Forelimb muscle (tissue), 1 donor: Measurements from ENCODE around the gene ACBD4. TPM values are rescaled to one million over a fixed set of nuclear protein-coding genes. Genes with fewer than 3 reads are reported as not detected.
"Not testable (repeated sequence)": the region's sequence is repeated elsewhere in the genome, so short reads cannot be mapped to it uniquely, and the experiment has no call there.

Experiments
- DNase-seq: peaks from one replicate; pipeline ENCODE4 v3.0.0-alpha.2; 2013; ENCODE audit warnings: low read depth
- polyA plus RNA-seq: library from polyadenylated mRNA; unstranded; fragments of 120-200 nt; gene quantifications from one replicate; pipeline ENCODE4 v1.2.1, GENCODE V29; 2013; ENCODE audit not compliant: insufficient read length

The ACBD4 gene
- polyA plus RNA-seq, 1 donor = 4.9 TPM

DNA sequence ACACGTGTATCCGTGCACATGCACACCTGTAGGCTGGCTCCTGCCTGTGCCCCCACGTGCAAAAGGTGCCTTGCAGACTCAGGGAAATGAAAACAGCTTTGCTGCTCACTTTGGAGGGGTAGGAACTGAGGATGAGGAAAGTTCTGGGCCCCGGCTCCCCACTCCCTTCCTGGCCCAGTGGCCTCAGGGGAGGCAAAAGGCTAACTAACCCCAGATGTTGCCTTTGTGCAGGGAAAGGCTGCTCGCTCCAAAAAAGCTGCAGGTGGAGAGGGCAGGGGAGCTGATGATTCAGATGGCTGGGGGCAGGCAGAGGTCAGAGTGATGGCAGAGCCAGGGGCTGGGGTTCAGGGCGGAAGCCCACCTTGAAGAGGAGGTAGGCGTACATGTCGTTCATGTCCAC lies 15.5 kb upstream of the ACBD4 start:
- DNase-seq = no peak

GRCh38 chr17:45120558-45120957 lies 14.9 kb upstream of the ACBD4 start:
- DNase-seq = no peak

DNA sequence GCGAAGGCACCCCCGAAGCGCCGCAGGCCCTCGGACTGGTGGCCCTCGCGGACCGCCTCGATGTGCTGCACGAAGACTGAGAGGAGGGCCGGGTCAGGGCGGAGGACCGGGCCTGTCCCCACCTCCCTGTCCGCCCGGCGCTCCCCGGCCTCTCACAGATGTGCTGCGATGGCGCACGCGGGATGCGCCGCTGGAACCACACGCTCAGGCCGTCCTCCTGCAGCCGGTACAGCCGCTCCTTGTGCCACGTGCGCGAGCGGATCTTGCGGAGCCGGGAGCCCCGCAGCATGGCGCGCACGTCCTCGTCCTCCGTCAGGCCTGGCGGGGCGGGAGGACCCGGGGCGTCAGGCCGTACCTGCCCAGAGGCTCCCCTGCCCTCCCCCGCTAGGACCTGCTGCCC lies 14.4 kb upstream of the ACBD4 start:
- DNase-seq = no peak

DNA sequence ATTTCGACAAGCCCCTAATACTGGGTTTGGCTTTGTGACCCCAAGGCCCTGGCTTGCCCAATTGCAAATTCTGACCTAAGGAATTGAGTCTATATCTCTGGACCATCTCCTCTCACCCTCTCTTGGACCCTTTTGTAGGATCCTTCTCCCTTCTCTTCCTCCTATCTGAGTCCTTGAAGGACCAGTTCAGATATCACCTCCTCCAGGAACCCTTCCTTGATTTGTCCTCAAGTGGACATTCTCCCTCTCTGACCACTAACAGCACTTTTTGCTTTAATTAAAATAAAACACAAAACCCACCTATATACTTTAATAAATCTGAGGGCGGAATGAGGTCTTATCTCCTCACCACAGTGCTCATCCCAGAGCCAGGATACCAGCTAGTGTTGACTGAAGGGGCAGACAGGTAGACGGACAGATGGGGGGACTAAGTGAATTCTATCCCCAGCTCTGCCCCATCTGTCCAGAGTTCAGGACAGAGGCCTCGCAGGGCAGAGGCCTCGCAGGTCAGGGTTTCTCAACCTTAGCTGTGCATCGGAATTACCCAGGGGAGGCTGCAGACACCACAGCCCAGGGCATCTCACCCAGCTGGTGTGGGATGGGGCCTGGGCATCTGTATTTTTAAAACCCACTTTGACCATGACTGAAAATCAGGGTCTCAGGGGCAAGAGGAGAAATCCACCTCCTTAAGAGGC lies 12.3 kb upstream of the ACBD4 start:
- no peak for DNase-seq

DNA sequence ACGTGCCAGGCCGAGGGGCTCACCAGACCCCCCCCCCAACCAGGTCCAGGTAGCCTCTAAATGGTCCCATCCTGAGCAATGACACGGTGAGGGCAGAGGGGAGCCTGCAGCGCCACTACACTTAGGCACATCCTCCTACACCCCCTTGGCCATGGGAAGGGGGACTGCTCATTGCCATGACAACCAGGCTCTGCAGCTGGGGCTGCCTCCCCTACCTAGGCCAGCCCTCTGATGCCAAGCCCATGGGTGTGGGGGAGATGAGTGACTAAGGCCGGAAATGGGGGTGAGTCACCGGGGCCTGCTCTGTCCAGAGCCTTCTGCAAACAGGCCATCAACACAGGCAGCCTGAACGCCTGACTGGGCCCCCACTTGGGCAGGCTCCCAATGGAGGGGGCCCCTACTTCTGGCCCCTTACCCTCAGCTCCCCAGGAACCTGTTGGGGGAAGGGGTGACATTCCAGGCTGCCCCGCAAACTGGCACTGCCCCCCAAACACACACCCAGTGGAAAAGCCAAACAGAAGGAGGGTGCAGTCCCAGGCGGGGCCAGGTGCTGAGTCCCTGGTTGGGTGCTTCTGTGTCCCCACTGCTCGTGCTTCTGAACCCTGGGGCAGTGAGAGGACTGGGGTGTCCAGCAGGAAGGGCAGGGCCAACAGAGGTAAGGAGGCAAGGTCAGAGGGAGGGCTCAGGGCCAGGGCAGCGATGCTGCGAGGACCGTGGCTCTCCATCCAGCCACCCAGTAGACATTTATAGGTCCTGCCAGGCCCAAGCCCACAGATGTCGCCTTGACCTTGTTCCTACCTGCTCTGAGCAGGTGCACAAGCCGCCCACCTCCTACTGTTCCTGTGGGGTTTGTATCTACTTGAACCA lies 11.3 kb upstream of the ACBD4 start:
- no peak for DNase-seq

DNA sequence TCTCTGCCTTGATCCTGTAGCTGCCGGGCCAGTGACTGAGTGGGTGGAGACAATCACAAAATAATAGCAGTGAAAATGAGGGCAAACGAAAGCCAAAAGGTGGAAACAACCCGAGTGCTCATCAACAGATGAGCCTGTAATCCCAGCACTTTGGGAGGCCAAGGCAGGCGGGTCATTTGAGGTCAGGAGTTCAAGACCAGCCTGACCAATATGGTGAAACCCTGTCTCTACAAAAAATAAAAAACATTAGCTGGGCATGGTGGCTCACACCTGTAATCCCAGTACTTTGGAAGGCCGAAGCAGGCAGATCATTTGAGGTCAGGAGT lies 10.7 kb upstream of the ACBD4 start:
- not testable (repeated sequence) for DNase-seq

- DNase-seq = no peak
These were observed 10.0 kb upstream of the ACBD4 start for GRCh38 chr17:45125509-45125908.

- DNase-seq = no peak
These were observed 8.3 kb upstream of the ACBD4 start for GRCh38 chr17:45127207-45127547.

GRCh38 chr17:45127548-45128300 lies 7.8 kb upstream of the ACBD4 start:
- DNase-seq = no peak

DNA sequence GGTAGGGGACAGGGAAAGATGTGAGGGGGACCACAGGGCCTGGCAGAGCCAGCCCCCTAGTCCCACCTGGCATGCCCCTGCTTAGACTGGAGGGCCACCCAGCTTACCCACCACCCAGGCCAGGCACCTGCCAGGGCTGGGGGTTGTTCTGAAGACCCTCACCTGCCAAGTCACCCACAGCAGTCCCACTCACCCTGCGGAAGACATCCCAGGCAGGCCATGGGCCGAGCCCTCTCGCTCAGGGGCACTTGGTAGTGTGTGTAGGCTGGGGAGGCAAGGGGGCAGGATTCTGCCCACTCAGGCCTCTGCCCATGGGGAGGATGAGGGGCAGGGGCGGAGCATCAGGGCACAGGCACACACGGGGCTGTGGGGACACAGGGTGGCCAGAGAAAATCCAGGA lies 7.2 kb upstream of the ACBD4 start:
- no peak for DNase-seq

DNA sequence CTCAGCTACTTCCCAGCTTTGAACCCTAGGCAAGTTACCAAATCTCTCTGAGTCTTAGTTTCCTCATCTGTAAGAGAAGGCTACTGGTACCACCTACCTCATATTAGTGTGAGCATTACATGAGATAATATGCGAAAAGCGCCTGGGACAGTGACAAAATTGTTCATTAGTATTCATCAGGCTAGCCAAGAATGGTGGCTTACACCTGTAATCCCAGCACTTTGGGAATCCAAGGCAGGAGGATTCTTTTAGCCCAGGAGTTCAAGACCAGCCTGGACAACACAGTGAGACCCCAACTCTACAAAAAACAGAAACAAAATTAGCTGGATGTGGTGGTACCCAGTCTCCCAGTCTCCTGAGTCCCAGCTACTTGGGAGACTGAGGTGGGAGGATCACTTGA lies 6.5 kb upstream of the ACBD4 start:
- no peak for DNase-seq

- DNase-seq = no peak
These were observed 6.0 kb upstream of the ACBD4 start for GRCh38 chr17:45129426-45129939.

GRCh38 chr17:45129940-45130680 lies 5.4 kb upstream of the ACBD4 start:
- DNase-seq = no peak

- no peak for DNase-seq
These were observed 4.5 kb upstream of the ACBD4 start for GRCh38 chr17:45130681-45131615.

- DNase-seq = no peak
These were observed 3.7 kb upstream of the ACBD4 start for GRCh38 chr17:45131616-45132319.

- no peak for DNase-seq
These were observed 3.2 kb upstream of the ACBD4 start, which contains the start of gene PLCD3 for GRCh38 chr17:45132320-45132571. Gene PLCD3 (minus strand): TSS chr17:45132515. CDS start chr17:45132410, 105 bp downstream.

GRCh38 chr17:45132572-45133463 lies 2.7 kb upstream of the ACBD4 start:
- no peak for DNase-seq

GRCh38 chr17:45135978-45136791 lies 698 bp downstream of the ACBD4 start:
- no peak for DNase-seq
